KOPT-K1 (cell line): ENCODE measurements around the gene GABRB3.

ENCODE experiments used
- H3K27ac ChIP-seq: fragments of 200-600 bp; sonication (generic); 2 replicates; pipeline ENCODE4 v1.5.1; 2016; ENCODE audit warnings: antibody characterized with exemption, mild to moderate bottlenecking, low read depth, low read length; ENCODE audit not compliant: poor library complexity, severe bottlenecking
- H3K36me3 ChIP-seq: fragments of 200-600 bp; sonication (generic); 2 replicates; pipeline ENCODE4 v1.5.1; 2017; ENCODE audit warnings: antibody characterized with exemption, mild to moderate bottlenecking, low read length, moderate library complexity; ENCODE audit not compliant: insufficient read depth
- H3K9me3 ChIP-seq: fragments of 200-600 bp; sonication (generic); 2 replicates; pipeline ENCODE4 v1.5.1; 2017; ENCODE audit warnings: antibody characterized with exemption, low read length, mild to moderate bottlenecking; ENCODE audit not compliant: insufficient read depth, poor library complexity, severe bottlenecking

The GABRB3 gene

DNA sequence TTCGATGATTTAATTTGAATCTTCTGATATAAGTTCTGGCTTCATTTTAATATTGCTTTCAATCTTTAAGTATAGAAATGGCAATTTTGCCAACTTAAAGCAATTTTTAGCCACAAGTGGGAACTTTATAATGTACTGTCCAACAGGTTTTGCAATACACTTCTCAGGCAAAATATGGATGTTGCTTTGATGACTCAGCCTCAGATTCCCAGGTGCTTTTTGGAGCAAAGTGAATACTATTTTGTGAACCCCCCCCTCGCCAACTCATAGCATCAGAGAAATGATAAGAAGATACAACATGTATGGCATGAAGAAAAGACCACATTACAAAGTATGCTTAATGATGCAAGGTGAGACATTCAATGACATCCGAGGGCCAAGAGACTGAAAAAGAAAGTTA, 158.1 kb downstream of the GABRB3 start:
- Histone ChIP-seq H3K27ac (no peak overlapping the region), H3K36me3 (no peaks in the 10 kb centered on the region), H3K9me3 (peaks cover 12% of the 10 kb centered on the region)

DNA sequence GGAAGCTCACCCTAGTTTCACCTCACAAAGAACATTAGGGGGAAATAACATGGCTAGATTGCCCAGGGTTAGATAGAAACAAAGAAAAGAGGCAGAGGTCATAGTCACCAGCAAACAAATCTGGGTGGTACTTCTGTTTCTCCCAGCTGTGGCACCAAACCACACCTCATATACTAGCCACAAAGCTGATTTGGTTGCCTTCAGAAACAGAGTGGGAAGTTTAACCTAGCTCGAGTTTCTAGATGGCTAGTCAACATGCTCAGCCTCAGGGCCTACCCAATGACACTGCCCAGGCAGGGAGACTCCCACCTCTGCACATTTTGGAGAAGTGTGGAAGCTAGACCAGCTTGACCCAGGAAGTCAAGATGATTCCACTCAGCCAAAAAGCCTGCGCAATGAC, 174.2 kb downstream of the GABRB3 start:
- Histone ChIP-seq H3K36me3 (no peaks in the 10 kb centered on the region), H3K27ac (no peak overlapping the region), H3K9me3 (peaks cover 16% of the 10 kb centered on the region)

DNA sequence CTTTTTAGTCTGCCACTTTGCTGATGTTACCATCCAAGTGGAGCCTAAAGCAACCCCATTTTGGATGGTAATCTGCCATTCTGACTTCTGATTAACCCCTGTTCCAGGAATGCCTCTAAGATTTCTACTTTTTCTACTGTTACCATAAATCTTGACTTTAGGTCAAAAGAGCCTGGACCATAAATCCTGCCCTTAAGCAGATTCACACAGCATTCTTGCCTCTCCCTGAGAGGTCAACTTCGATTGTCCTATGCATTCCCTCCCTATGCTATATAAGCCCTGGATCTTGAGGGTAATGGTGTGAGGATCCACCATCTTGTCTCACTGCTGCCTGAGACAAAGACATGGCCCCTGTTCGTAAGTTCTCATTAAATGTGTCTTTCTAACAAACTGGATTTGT, 177.3 kb downstream of the GABRB3 start:
- Histone ChIP-seq H3K36me3 (no peaks in the 10 kb centered on the region), H3K9me3 (peaks cover 10% of the 10 kb centered on the region), H3K27ac (no peak overlapping the region)

DNA sequence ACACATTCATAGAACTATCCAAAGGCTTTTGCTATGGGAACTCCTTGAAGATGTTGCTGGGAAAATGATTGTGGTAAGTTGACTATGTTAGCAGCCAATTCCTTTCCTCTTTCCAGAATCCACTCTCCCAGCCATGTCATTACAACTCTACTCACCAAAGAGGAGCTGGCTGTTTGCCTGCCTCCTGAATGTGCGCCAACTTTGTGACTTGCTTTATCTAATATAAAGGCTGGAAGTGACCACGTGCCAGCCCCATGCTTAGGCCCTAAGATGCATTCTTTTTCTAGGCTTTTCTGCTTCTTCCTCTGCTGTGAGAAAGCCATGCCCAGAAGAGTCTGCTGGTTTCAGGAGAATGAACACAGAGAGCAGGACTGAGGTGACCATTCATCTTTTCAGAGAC, 182.2 kb downstream of the GABRB3 start:
- Histone ChIP-seq H3K9me3 (no peaks in the 10 kb centered on the region), H3K36me3 (no peaks in the 10 kb centered on the region), H3K27ac (no peak overlapping the region)

DNA sequence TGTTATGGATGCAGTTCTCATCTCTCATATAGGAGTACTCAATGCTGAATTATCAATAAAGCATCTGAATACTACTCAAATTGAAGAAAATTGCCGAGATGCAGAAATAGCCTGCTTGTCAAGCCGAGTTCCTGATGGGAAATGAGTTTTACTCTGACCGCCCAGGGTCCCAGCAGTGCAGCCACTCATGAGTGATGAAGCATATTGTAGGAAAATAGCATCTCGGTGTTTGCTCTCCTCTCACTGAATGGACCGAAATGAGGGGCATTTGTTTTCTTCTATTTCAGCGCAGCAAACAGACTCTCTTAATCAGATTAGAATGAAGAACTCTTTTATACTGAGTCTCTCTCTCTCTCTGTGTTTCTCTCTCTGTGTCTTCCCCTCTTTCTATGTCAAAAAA, 190.0 kb downstream of the GABRB3 start:
- Histone ChIP-seq H3K27ac (no peak overlapping the region), H3K9me3 (no peaks in the 10 kb centered on the region), H3K36me3 (no peaks in the 10 kb centered on the region; the same call in 1 of the 2 replicates)

DNA sequence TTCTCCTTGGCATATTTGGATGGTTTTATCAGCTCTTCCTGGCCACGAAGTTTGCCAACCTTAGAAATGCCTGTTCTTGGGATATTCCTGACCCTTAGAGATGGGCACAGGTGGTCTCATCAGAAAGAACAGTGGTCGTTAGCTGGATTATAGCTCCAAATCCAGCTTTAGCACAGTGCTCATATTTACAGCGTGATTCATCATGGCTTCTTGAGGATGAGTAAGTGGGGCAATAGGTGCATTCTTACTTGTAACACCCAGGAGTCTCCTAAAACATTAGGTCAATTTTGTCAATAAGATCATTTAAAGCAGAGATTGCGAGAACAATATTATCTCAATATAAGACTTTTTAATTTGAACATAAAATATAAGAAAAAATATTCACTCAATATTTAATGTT, 191.9 kb downstream of the GABRB3 start:
- Histone ChIP-seq H3K9me3 (no peaks in the 10 kb centered on the region), H3K36me3 (no peaks in the 10 kb centered on the region; the same call in 1 of the 2 replicates), H3K27ac (no peak overlapping the region)

DNA sequence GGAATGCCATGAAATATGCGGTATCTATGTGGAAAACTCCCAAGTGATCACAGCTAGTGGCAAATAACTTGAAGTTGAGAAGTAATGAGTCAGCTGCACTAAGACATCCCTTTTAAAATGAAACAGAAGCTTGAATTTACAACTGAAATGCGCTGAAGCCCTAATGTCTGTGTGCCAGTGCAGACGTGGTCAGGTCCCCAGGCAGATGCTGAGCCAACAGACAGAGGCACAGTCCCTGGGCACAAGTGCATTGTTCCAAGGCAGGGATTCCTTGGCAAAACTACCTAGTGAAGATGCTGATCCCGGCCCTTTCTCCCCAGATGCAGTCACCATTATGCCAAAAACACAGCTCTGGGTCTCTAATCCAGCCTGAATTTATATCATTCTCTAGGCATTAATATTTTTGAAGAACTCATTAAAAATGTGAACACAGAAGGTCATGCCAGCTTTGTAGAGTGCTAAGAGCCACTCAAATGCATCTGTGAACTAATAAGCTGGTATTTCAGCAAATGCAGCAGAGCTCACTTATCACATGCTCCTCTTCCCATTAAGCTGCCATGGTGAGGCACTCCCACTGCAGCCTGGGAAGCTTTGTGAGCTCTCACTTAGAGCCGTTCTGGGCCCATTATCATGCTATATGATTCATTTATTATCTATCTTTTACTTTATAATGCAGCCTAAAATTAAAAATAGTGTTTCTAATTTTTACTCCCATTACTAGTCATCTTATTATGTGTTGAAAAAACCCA, 200.1 kb downstream of the GABRB3 start:
- Histone ChIP-seq H3K36me3 (no peaks in the 10 kb centered on the region), H3K9me3 (no peaks in the 10 kb centered on the region), H3K27ac (no peak overlapping the region)

DNA sequence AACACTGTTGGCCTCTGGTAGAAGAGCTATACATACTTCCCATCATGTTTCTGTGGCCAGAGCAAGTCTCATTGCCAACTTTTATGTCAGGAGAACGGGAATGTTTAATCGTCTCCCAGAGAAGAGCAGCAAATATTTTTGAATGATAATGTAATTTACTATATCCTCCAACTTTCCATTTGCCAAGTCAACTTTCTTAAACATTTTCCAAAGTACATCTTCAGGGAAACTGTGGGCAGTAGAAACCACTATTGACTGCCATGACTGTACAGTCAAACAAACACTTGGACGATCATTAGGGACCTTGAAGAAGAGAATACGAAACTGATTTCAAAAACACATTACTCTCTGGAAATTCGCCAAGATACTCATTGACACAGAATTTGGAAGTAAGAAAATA, 201.5 kb downstream of the GABRB3 start:
- Histone ChIP-seq H3K27ac (no peak overlapping the region), H3K9me3 (no peaks in the 10 kb centered on the region), H3K36me3 (no peaks in the 10 kb centered on the region)

DNA sequence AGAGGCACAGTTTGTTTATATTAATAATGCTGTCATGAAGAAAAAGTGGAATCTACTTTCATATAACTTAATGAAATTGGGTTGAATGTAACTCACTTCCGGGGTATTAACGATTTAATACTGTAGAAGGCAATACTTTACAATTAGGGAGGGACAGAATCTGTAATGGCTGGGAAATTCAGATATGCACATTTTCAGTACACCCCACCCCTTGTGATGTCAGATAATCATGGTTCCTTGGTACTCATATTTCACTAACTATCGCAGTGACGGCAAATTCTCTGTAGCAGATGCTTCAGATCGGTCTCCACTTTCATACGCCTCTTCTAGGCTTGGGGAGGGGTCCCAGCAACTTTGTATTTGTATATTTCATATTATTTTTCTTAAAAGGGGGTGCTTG, 207.3 kb downstream of the GABRB3 start:
- Histone ChIP-seq H3K36me3 (no peaks in the 10 kb centered on the region), H3K9me3 (no peaks in the 10 kb centered on the region), H3K27ac (no peak overlapping the region)

DNA sequence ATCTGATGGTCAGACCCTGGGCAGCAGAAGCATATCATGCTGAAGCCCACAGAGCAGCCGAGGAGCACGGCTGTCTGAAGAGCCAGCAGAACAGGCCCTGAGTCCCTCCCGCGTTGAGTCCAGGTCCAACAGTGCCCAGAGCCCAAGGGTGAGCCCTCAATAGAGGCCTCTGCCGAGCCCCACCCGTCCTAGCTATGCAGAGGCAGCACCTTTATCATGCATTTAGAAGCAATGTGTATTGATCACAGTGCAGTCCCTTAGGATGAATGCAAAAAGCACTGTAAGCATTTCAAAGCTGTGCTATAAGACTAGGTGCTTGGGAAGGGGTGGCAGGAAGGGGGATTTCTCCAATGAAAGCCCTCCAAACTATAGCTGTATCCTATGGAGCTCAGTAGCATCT, 208.5 kb downstream of the GABRB3 start:
- Histone ChIP-seq H3K27ac (no peak overlapping the region), H3K9me3 (no peaks in the 10 kb centered on the region), H3K36me3 (no peaks in the 10 kb centered on the region)

DNA sequence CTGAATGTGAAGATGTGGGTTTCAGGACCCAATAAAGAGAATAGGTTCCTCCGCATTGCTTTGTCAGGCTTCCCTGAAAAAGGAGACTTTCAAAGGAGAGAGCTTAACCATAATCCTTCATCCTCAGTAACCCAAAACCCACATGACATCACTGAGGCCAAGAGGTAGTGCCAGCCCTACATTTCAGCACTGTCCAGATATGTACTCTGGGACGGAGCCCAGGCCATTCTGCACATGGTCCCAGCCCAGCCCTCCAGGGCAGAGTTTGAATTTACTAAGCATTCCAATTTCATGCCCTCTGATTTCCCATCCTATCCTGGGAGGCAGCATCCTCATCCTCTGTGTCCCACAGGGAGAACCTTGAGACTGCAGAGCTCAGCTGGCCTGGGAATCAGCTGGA, 210.5 kb downstream of the GABRB3 start:
- Histone ChIP-seq H3K36me3 (no peaks in the 10 kb centered on the region), H3K9me3 (no peaks in the 10 kb centered on the region), H3K27ac (no peak overlapping the region)

DNA sequence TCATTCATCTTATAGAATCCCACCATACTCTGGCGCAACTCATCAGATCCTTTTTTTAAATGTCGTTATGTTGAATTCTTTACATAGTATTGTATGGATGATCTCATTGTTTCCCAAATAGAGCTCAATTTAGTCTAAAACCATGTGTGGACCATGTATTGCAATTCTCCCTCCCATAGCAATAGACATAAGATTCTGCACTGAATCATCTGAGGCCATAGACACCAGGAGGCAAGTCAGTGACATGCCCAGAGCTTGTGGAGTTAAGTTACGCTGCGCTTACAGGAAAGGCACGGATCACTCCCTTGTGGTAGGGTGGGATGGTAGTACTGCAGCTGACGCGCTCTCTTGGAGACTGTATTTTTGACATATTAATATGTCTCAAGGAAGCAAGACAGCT, 211.0 kb downstream of the GABRB3 start:
- Histone ChIP-seq H3K36me3 (no peaks in the 10 kb centered on the region), H3K27ac (no peak overlapping the region), H3K9me3 (no peaks in the 10 kb centered on the region)

DNA sequence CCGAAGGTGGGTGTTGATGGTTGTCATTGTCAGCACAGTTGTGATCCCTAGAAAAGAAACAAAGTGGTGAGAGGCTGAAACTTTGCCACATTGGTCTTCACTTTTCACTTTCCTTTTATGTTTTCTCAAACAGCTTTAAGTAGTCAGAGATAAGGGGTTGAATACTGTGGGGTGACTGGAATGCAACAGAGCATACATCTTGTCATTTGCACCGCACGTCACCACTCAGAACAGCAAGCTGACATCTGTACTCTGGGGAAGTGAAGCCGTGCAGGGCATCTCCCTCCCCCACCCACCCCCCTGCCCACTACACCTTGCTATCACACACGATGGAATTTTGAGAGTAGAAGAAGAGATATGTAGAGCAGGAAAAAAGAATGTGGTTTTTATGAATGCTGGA, 211.7 kb downstream of the GABRB3 start:
- Histone ChIP-seq H3K36me3 (no peaks in the 10 kb centered on the region), H3K27ac (no peak overlapping the region), H3K9me3 (no peaks in the 10 kb centered on the region)

DNA sequence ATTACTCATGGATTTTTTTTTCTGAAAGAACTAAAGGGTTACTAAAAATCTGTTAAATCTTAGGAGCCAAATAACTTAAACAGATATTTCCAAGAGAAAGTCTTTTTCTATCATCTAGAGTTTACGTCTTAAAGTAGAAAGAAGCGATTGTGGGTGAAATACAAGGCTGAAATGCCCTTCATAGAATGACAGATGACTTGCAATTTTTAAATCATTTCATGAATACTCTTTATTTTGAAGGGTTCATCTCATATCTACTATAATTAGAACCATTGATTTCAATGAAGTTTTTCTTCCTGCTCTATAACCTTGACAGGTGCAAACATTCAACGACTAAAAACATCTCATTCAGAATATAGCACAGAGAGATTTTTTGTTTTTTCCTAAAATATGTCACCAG, 217.0 kb downstream of the GABRB3 start:
- Histone ChIP-seq H3K36me3 (no peaks in the 10 kb centered on the region), H3K27ac (no peak overlapping the region), H3K9me3 (no peaks in the 10 kb centered on the region)

DNA sequence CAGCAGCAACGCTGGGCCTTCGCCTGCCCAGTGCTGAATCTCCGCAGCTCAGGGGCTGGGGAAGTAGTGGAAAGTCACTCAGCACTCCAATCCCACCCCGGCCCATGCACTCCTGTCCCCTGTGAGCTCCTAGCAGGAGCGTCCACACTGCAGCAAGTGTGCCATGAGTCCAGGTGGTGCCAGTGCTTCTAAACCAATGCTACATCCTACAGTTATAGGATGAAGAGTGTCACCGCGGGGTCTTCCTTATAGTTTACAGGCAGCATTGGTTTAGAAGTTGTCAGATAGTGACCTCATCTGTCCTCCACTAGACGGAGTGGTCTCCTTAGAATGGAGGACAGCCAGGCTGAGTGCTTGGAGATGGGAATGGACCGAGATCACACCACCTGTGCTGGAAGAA, 221.4 kb downstream of the GABRB3 start:
- Histone ChIP-seq H3K36me3 (no peaks in the 10 kb centered on the region; the same call in 1 of the 2 replicates), H3K27ac (no peak overlapping the region), H3K9me3 (no peaks in the 10 kb centered on the region)

DNA sequence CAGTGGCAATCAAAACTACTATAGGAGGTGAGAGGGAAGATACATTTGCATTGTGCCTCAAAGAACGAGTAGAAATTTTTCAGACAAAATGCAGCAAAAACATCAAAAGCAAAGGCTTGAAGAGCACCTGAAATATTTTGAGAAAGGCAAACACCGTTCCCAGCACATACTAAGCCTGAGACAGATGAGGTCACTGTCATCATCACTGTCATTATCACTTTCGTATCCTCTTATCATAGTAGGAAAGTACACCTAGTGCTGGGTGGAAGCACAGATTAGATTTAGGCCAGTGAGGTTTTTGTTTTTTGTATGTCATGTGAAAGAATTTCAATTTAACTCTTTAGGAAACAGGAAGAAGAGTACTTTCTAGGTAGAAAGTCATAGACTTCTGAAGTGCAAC, 222.0 kb downstream of the GABRB3 start:
- Histone ChIP-seq H3K27ac (no peak overlapping the region), H3K36me3 (no peaks in the 10 kb centered on the region; the same call in 1 of the 2 replicates), H3K9me3 (no peaks in the 10 kb centered on the region)
